K562 (cell line): ENCODE data around the gene FRMD5. TPM values are rescaled to one million over a fixed set of nuclear protein-coding genes. Genes with fewer than 3 reads are reported as not detected.

Experiments used
- ATAC-seq: fragments of 200-7000 bp; cut with Tn5 transposase; 3 replicates; pipeline ENCODE4 v1.9.1; 2020; ENCODE audit warnings: moderate library complexity
- BruUV-seq: library from RNA; stranded (reverse); fragments of 400-500 nt; replicated peaks from 2 replicates; lab custom pipeline; 2021; lab: Mats Ljungman, UMichigan
- CTCF ChIA-PET: fragments of 300-600 bp; formaldehyde crosslinking; extraction: SDS; loops from one replicate; lab custom pipeline; 2021; ENCODE audit warnings: low intra/inter-chr PET ratio; lab: Yijun Ruan, JAX
- POLR2A ChIA-PET: fragments of 300-600, 350-650 bp; sonication (Branson Sonifier 250); formaldehyde crosslinking; extraction: SDS; loops from one replicate; lab custom pipeline; 2021; ENCODE audit warnings: antibody characterized with exemption, inconsistent platforms; lab: Yijun Ruan, JAX
- DNase-seq, 4 experiments: peaks; one replicate each; pipeline versions ENCODE4 v3.0.0 to v3.0.0-alpha.2; 2011 to 2018; ENCODE audit warnings: low spot score in 3 of 4, mixed read lengths in 3 of 4; ENCODE audit errors: extremely low read depth in 1 of 4
- FAIRE-seq: peaks from 2 replicates; lab custom pipeline; 2011; peaks lifted over from hg19 to GRCh38; lab: Jason Lieb, UNC
- H2AFZ ChIP-seq: 2 replicates; pipeline ENCODE4 v1.6.0; 2011; ENCODE audit warnings: low read depth, low read length, control low read depth, inconsistent platforms
- H3K27ac ChIP-seq: fragments of 200-600 bp; 3 replicates; pipeline ENCODE4 v1.8.0; 2011; ENCODE audit warnings: low read depth, mild to moderate bottlenecking, control low read depth, inconsistent platforms, low read length, moderate library complexity, mixed read lengths; ENCODE audit errors: extremely low read depth
- H3K27me3 ChIP-seq, 2 experiments: fragments of 300-600 bp in 1 of 2; 2 replicates in 1 of 2; 3 replicates in 1 of 2; pipeline versions ENCODE4 v1.6.0 to v1.8.0; 2011; ENCODE audit warnings: inconsistent platforms in 2 of 2, low read length in 2 of 2, mild to moderate bottlenecking in 1 of 2, mixed read lengths in 1 of 2, moderate library complexity in 1 of 2; ENCODE audit not compliant: control insufficient read depth in 2 of 2, insufficient read depth in 2 of 2
- H3K36me3 ChIP-seq: fragments of 300-600 bp; 3 replicates; pipeline ENCODE4 v1.8.0; 2011; ENCODE audit warnings: mild to moderate bottlenecking, low read length, inconsistent platforms; ENCODE audit not compliant: control insufficient read depth, insufficient read depth
- H3K4me1 ChIP-seq, 2 experiments: fragments of 200-600 bp in 1 of 2; replicated peaks in 1 of 2; 2 replicates in 1 of 2; 3 replicates in 1 of 2; pipeline versions ENCODE4 v1.5.1 to v1.8.0; 2011; ENCODE audit warnings: inconsistent platforms in 2 of 2, low read length in 2 of 2, mild to moderate bottlenecking in 1 of 2, mixed read lengths in 1 of 2, moderate library complexity in 1 of 2; ENCODE audit not compliant: control insufficient read depth in 2 of 2, insufficient read depth in 2 of 2
- H3K4me2 ChIP-seq: 2 replicates; pipeline ENCODE4 v1.6.1; 2011; ENCODE audit warnings: low read length, control low read depth, inconsistent platforms, mixed read lengths; ENCODE audit not compliant: insufficient read depth
- H3K4me3 ChIP-seq: fragments of 200-600 bp; sonication (generic), shearing (Covaris generic); 2 replicates; pipeline ENCODE4 v1.5.1; 2016; ENCODE audit warnings: control low read depth, inconsistent platforms
- H3K79me2 ChIP-seq: fragments of 200-600 bp; 3 replicates; pipeline ENCODE4 v1.8.0; 2011; ENCODE audit warnings: low read length, inconsistent platforms; ENCODE audit not compliant: control insufficient read depth, insufficient read depth
- H3K9ac ChIP-seq, 2 experiments: 2 replicates each; pipeline versions ENCODE4 v1.6.0 to v1.6.1; 2011; ENCODE audit warnings: low read depth in 2 of 2, low read length in 2 of 2, control low read depth in 1 of 2, inconsistent platforms in 1 of 2, mild to moderate bottlenecking in 1 of 2, mixed read lengths in 1 of 2; ENCODE audit not compliant: insufficient read depth in 1 of 2
- H3K9me1 ChIP-seq: one replicate; pipeline ENCODE4 v1.6.0; 2011; ENCODE audit warnings: inconsistent platforms, mild to moderate bottlenecking, low read length, moderate library complexity; ENCODE audit not compliant: control insufficient read depth, insufficient read depth
- H3K9me3 ChIP-seq: replicated peaks from 2 replicates; pipeline ENCODE4 v1.5.1; 2011; ENCODE audit warnings: low read depth, low read length, inconsistent platforms; ENCODE audit not compliant: control insufficient read depth, insufficient read depth
- H4K20me1 ChIP-seq: replicated peaks from 2 replicates; pipeline ENCODE4 v1.6.1; 2011; ENCODE audit warnings: low read length, inconsistent platforms, mixed read lengths; ENCODE audit not compliant: control insufficient read depth, insufficient read depth
- CTCFL ChIP-seq: IDR thresholded peaks from 2 replicates; pipeline ENCODE4 v1.6.1; 2011; ENCODE audit warnings: borderline replicate concordance, low read depth, mild to moderate bottlenecking, moderate library complexity, low read length; ENCODE audit not compliant: insufficient read depth, poor library complexity, severe bottlenecking
- GATAD2A ChIP-seq: fragments of 450-650 bp; IDR thresholded peaks from 2 replicates; pipeline ENCODE4 v1.6.1; 2017
- KLF16 ChIP-seq: IDR thresholded peaks from 2 replicates; pipeline ENCODE4 v1.6.1; 2016; ENCODE audit warnings: antibody characterized with exemption
- MAFF ChIP-seq: IDR thresholded peaks from 2 replicates; pipeline ENCODE4 v1.6.1; 2012; ENCODE audit warnings: low read length, improper control_type of control experiment
- NFIC ChIP-seq: fragments of 450-650 bp; IDR thresholded peaks from 2 replicates; pipeline ENCODE4 v1.6.1; 2017; ENCODE audit warnings: mild to moderate bottlenecking, inconsistent platforms
- NKRF ChIP-seq: fragments of 450-650 bp; IDR thresholded peaks from 2 replicates; pipeline ENCODE4 v1.6.1; 2016; ENCODE audit warnings: borderline replicate concordance
- SAFB ChIP-seq: fragments of 200-400 bp; formaldehyde crosslinking; IDR thresholded peaks from 2 replicates; pipeline ENCODE4 v1.6.1; 2017; ENCODE audit warnings: low read depth, low read length, borderline replicate concordance
- STAT6 ChIP-seq: sonication (generic); formaldehyde crosslinking; IDR thresholded peaks from 2 replicates; pipeline ENCODE4 v1.8.1; 2023; ENCODE audit warnings: mild to moderate bottlenecking, missing genetic modification reagents
- ZNF280B ChIP-seq: fragments of 250-450 bp; sonication (Bioruptor Pico); IDR thresholded peaks from 2 replicates; pipeline ENCODE4 v1.5.1; 2021; ENCODE audit warnings: mild to moderate bottlenecking
- WGBS: fragments of 100-300 bp; shearing (Covaris generic); methylation state at CpG from one replicate; pipeline ENCODE4 v1.1.6; 2016; ENCODE audit warnings: low coverage, mixed read lengths; ENCODE audit not compliant: insufficient coverage; ENCODE audit errors: missing lambda C conversion rate; 5-methylcytosine and 5-hydroxymethylcytosine counted together
- in situ Hi-C: fragments of 300-500 bp; cut with MboI; formaldehyde crosslinking; loops from 4 replicates; pipeline ENCODE4 v1.15.0; 2018; ENCODE audit warnings: inconsistent platforms, mixed read lengths
- intact Hi-C: fragments of 100-400 bp; cut with micrococcal nuclease; formaldehyde crosslinking; loops from 2 replicates; pipeline ENCODE4 v1.14.2; 2022
- polyA plus RNA-seq, 8 experiments: library from polyadenylated mRNA; depleted of rRNA in 4 of 8; stranded (reverse) in 5 of 8; unstranded in 3 of 8; fragments of >200 nt; fragmentation: Nextera tagmentation in 2 of 8; fragmentation: Illumina TruSeq in 1 of 8; extraction: Ambion mirVana in 2 of 8; extraction: Trizol in 1 of 8; gene quantifications; 2 replicates each; pipeline versions ENCODE4 v1.2.1 to v1.2.3, GENCODE V29; 2011 to 2014; ENCODE audit warnings: inconsistent platforms in 1 of 8, missing spikeins in 1 of 8
- total RNA-seq, 7 experiments: library from RNA; depleted of rRNA in 6 of 7; stranded (reverse); fragments of >200 nt in 6 of 7; fragmentation: Illumina TruSeq in 2 of 7; extraction: Trizol in 2 of 7; gene quantifications; 2 replicates each; pipeline versions ENCODE4 v1.2.1 to v1.2.3, GENCODE V29; 2011 to 2021; ENCODE audit warnings: low replicate concordance in 1 of 7
- TF ChIP-seq, protein P1 (sequence below): fragments of 450-650 bp; IDR thresholded peaks from 2 replicates; pipeline ENCODE4 v1.6.1; 2016

The FRMD5 gene
- total and polyA plus RNA-seq, 9 of the 15 experiments (the other 6 are each of a cell fraction or from before 2014, with no cell fraction given), result 0.13 to 0.38 TPM; not detected in 7

GRCh38 chr15:43941555-43941954 is 253.5 kb downstream of the FRMD5 start:
- peaks cover 14 to 30% of the 10 kb centered on the region in 2 experiments; a peak in 4 of 5 replicates for H3K27me3 ChIP-seq
- no peak overlapping the region for H2AFZ ChIP-seq
- H3K9me1 ChIP-seq, result no peaks in the 10 kb centered on the region
- 0% methylated on average over 3 of the region's 3 CpGs for WGBS
- no peak for ATAC-seq
- no peaks in the 10 kb centered on the region for H3K9me3 ChIP-seq
- H3K36me3 ChIP-seq, result no peaks in the 10 kb centered on the region
- no peak for DNase-seq
- in situ Hi-C loops (no loop called here), intact Hi-C loops (no loop called here)
- H3K27ac ChIP-seq, result no peak overlapping the region
- ChIA-PET CTCF (no interaction called here), POLR2A (interaction anchor here (1.3 kb wide), 1 partner anchor 159 kb away, joined by 3 read pairs; no protein-coding TSS in a partner anchor)
- no TSS peak for BruUV-seq
- no peak overlapping the region for H3K9ac ChIP-seq
- H4K20me1 ChIP-seq, result no peaks in the 10 kb centered on the region
- H3K4me1 ChIP-seq, result no peaks in the 10 kb centered on the region
- FAIRE-seq, result no peak
- H3K4me3 ChIP-seq, result no peak overlapping the region
- no peaks in the 10 kb centered on the region for H3K79me2 ChIP-seq
- H3K4me2 ChIP-seq, result no peak overlapping the region
- no peak for TF ChIP-seq NFIC
- no peak for TF ChIP-seq ZNF280B (CRISPR knock-in tag)
- no peak for TF ChIP-seq SAFB
- TF ChIP-seq STAT6, result no peak
- TF ChIP-seq, protein P1, sequence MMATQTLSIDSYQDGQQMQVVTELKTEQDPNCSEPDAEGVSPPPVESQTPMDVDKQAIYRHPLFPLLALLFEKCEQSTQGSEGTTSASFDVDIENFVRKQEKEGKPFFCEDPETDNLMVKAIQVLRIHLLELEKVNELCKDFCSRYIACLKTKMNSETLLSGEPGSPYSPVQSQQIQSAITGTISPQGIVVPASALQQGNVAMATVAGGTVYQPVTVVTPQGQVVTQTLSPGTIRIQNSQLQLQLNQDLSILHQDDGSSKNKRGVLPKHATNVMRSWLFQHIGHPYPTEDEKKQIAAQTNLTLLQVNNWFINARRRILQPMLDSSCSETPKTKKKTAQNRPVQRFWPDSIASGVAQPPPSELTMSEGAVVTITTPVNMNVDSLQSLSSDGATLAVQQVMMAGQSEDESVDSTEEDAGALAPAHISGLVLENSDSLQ, result no peak
- no peak for TF ChIP-seq CTCFL
- no peak for TF ChIP-seq MAFF
- no peak for TF ChIP-seq KLF16
- no peak for TF ChIP-seq NKRF
- TF ChIP-seq GATAD2A, result no peak
